ENCODE measurements around the gene POGZ. TPM values are rescaled to one million over a fixed set of nuclear protein-coding genes. Genes with fewer than 3 reads are reported as not detected.

Gene POGZ
- total and polyA plus RNA-seq, 2 of the 13 experiments (the other 11 are each of a cell fraction or from before 2014, with no cell fraction given) = 15.3 to 45.6 TPM

GRCh38 chr1:151370211-151370911 is 88.9 kb downstream of the POGZ start:
- CTCF ChIA-PET (ENCODE audit: low intra/inter-chr PET ratio, low total read pairs) = no interaction called here
- intact Hi-C loops (cut with micrococcal nuclease; ENCODE audit: unreplicated experiment) = no loop called here
- no peak overlapping the region for H3K9ac ChIP-seq (ENCODE audit: insufficient read depth, low read depth, low read length)
- in situ Hi-C loops (cut with HindIII; ENCODE audit: extremely low pct_ligation_motif_present, low pct_unique_long_range_greater_than_20kb) = no loop called here
- H3K4me2 ChIP-seq (ENCODE audit: low read depth, low read length) = no peak overlapping the region
- ATAC-seq (no peak), DNase-seq (ENCODE audit: low spot score) (no peak), FAIRE-seq (no peak)
- H2AFZ ChIP-seq (ENCODE audit: low read length) = no peak overlapping the region
- no peak for TF ChIP-seq PHF5A (CRISPR knock-in tag; IDR thresholded peaks at IDR 0.05; ENCODE audit: low read depth, unreplicated experiment)
- TF ChIP-seq, protein P1, sequence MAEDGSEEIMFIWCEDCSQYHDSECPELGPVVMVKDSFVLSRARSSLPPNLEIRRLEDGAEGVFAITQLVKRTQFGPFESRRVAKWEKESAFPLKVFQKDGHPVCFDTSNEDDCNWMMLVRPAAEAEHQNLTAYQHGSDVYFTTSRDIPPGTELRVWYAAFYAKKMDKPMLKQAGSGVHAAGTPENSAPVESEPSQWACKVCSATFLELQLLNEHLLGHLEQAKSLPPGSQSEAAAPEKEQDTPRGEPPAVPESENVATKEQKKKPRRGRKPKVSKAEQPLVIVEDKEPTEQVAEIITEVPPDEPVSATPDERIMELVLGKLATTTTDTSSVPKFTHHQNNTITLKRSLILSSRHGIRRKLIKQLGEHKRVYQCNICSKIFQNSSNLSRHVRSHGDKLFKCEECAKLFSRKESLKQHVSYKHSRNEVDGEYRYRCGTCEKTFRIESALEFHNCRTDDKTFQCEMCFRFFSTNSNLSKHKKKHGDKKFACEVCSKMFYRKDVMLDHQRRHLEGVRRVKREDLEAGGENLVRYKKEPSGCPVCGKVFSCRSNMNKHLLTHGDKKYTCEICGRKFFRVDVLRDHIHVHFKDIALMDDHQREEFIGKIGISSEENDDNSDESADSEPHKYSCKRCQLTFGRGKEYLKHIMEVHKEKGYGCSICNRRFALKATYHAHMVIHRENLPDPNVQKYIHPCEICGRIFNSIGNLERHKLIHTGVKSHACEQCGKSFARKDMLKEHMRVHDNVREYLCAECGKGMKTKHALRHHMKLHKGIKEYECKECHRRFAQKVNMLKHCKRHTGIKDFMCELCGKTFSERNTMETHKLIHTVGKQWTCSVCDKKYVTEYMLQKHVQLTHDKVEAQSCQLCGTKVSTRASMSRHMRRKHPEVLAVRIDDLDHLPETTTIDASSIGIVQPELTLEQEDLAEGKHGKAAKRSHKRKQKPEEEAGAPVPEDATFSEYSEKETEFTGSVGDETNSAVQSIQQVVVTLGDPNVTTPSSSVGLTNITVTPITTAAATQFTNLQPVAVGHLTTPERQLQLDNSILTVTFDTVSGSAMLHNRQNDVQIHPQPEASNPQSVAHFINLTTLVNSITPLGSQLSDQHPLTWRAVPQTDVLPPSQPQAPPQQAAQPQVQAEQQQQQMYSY (CRISPR knock-in tag; IDR thresholded peaks at IDR 0.05) = peak; percentile 88
- whole genome bisulfite sequencing (ENCODE audit: low lambda C conversion rate) = 92% methylated on average over 5 of the region's 6 CpGs
- no peak overlapping the region for H3K27ac ChIP-seq (ENCODE audit: extremely low read length, insufficient read depth, low read length)
- H3K4me3 ChIP-seq (replicated peaks in 1 of 3; ENCODE audit: insufficient read depth in 1 of 3, low read depth in 2 of 3, low read length in 3 of 3) = no peak overlapping the region
- POLR2A ChIA-PET = interaction anchor here (0.9 kb wide), 1 partner anchor 29 kb away, joined by 3 read pairs; the partner anchor contains the start of gene PSMB4
- no peaks in the 10 kb centered on the region; a peak in 1 of 5 replicates for H3K27me3 ChIP-seq (ENCODE audit: control insufficient read depth in 1 of 2, insufficient read depth in 2 of 2, low read length in 2 of 2)
- peaks cover 5% of the 10 kb centered on the region for H3K79me2 ChIP-seq (ENCODE audit: insufficient read depth, low read length)
- peaks cover 4 to 10% of the 10 kb centered on the region in 2 experiments; a peak in 4 of 5 replicates for H3K36me3 ChIP-seq (replicated peaks in 1 of 2; ENCODE audit: control insufficient read depth in 1 of 2, insufficient read depth in 2 of 2, low read length in 2 of 2)
- no TSS peak for BruUV-seq (replicated peaks)
- H4K20me1 ChIP-seq (ENCODE audit: insufficient read depth, low read length) = no peaks in the 10 kb centered on the region
- no peaks in the 10 kb centered on the region for H3K9me3 ChIP-seq (ENCODE audit: low read length)
- H3K4me1 ChIP-seq (ENCODE audit: insufficient read depth, low read length) = peaks cover 41% of the 10 kb centered on the region

DNA sequence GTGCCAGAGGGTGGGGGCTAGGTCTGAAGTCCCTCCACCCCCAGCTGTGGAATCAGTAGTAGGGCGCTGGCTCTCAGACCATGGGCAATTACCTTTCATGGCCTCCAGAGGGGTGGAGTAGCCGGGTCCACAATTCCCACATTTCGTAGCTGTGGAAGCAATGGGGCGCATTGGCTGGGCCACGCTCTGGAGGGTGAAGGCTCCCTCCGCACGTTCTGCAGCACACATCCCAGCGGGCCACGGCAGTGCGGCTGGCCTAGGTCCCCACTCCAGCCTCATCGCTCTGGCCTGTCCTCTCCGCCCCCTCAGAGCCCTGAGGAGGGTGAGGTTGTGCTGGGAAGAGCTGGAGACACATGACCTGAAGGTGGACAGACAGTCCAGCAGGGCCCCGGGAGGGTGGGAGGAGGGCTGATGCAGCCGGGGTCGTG is 89.7 kb downstream of the POGZ start:
- Histone ChIP-seq H3K9me3 (ENCODE audit: low read length) (no peaks in the 10 kb centered on the region), H3K4me2 (ENCODE audit: low read depth, low read length) (no peak overlapping the region), H3K27me3 (ENCODE audit: control insufficient read depth in 1 of 2, insufficient read depth in 2 of 2, low read length in 2 of 2) (no peaks in the 10 kb centered on the region; a peak in 1 of 5 replicates), H4K20me1 (ENCODE audit: insufficient read depth, low read length) (no peaks in the 10 kb centered on the region), H3K4me3 (replicated peaks in 1 of 3; ENCODE audit: insufficient read depth in 1 of 3, low read depth in 2 of 3, low read length in 3 of 3) (no peak overlapping the region), H3K27ac (ENCODE audit: extremely low read length, insufficient read depth, low read length) (no peak overlapping the region), H3K79me2 (ENCODE audit: insufficient read depth, low read length) (peaks cover 5% of the 10 kb centered on the region), H2AFZ (ENCODE audit: low read length) (no peak overlapping the region), H3K9ac (ENCODE audit: insufficient read depth, low read depth, low read length) (no peak overlapping the region), H3K36me3 (replicated peaks in 1 of 2; ENCODE audit: control insufficient read depth in 1 of 2, insufficient read depth in 2 of 2, low read length in 2 of 2) (peaks cover 8 to 14% of the 10 kb centered on the region in 2 experiments; a peak in 4 of 5 replicates), H3K4me1 (ENCODE audit: insufficient read depth, low read length) (peaks cover 41% of the 10 kb centered on the region)
- no peak for ATAC-seq
- no TSS peak for BruUV-seq (replicated peaks)
- no peak for FAIRE-seq
- ChIA-PET POLR2A (interaction anchor here (0.9 kb wide), 1 partner anchor 30 kb away, joined by 3 read pairs; the partner anchor contains the start of gene PSMB4), CTCF (ENCODE audit: low intra/inter-chr PET ratio, low total read pairs) (no interaction called here)
- DNase-seq (ENCODE audit: low spot score) = no peak
- intact Hi-C loops (cut with micrococcal nuclease; ENCODE audit: unreplicated experiment) = no loop called here
- WGBS (ENCODE audit: low lambda C conversion rate) = 78% methylated on average over 4 of the region's 15 CpGs
- TF ChIP-seq, protein P2, sequence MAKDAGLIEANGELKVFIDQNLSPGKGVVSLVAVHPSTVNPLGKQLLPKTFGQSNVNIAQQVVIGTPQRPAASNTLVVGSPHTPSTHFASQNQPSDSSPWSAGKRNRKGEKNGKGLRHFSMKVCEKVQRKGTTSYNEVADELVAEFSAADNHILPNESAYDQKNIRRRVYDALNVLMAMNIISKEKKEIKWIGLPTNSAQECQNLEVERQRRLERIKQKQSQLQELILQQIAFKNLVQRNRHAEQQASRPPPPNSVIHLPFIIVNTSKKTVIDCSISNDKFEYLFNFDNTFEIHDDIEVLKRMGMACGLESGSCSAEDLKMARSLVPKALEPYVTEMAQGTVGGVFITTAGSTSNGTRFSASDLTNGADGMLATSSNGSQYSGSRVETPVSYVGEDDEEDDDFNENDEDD (CRISPR knock-in tag; IDR thresholded peaks at IDR 0.05; ENCODE audit: borderline replicate concordance) = no peak
- no peak for TF ChIP-seq ZNF264 (CRISPR knock-in tag; IDR thresholded peaks at IDR 0.05)
- no peak for TF ChIP-seq GZF1 (CRISPR knock-in tag; IDR thresholded peaks at IDR 0.05)
- no peak for TF ChIP-seq MAFG (CRISPR knock-in tag; IDR thresholded peaks at IDR 0.05)
- TF ChIP-seq ZBTB20 (CRISPR knock-in tag; IDR thresholded peaks at IDR 0.05; ENCODE audit: borderline replicate concordance, low read depth) = no peak
- in situ Hi-C loops (cut with HindIII; ENCODE audit: extremely low pct_ligation_motif_present, low pct_unique_long_range_greater_than_20kb) = no loop called here

All from HepG2 (cell line).